Pulmonary artery endothelial cell (primary cell): ENCODE results near the gene ZDHHC24. TPM values are rescaled to one million over a fixed set of nuclear protein-coding genes. Genes with fewer than 3 reads are reported as not detected.
"Not testable (repeated sequence)": the region's sequence is repeated elsewhere in the genome, so short reads cannot be mapped to it uniquely, and the experiment has no call there.

Experiments used
- DNase-seq: peaks from one replicate; pipeline ENCODE4 v3.0.0-alpha.2; 2011; ENCODE audit warnings: low read depth, low spot score
- total RNA-seq: library from RNA; depleted of rRNA; stranded (reverse); fragments of >200 nt; gene quantifications from 2 replicates; pipeline ENCODE4 v1.2.3, GENCODE V29; 2014

ZDHHC24 gene
- 17.4 and 20.2 TPM in 2 replicates for total RNA-seq

- peak; percentile 93 for DNase-seq
Measured at GRCh38 chr11:66545701-66546367, at the start of gene ZDHHC24. ZDHHC24 (minus strand) TSS chr11:66546048; CDS start chr11:66546003, 45 bp downstream.

- DNase-seq, result no peak
Measured at GRCh38 chr11:66595245-66595904, 49.5 kb upstream of the ZDHHC24 start.

- no peak for DNase-seq
Measured at GRCh38 chr11:66593650-66594049, 47.8 kb upstream of the ZDHHC24 start.

GRCh38 chr11:66593303-66593635 lies 47.4 kb upstream of the ZDHHC24 start:
- no peak for DNase-seq

- DNase-seq, result peak; percentile 78
Measured at GRCh38 chr11:66592457-66593302, 46.8 kb upstream of the ZDHHC24 start, which contains the start of the genes CCDC87 and CCS. CCDC87 (minus strand) TSS chr11:66593063; CDS start chr11:66593015, 48 bp downstream. CCS (plus strand) TSS chr11:66593185; CDS start chr11:66593262, 77 bp downstream.

GRCh38 chr11:66591175-66591574 lies 45.3 kb upstream of the ZDHHC24 start:
- DNase-seq, result no peak

GRCh38 chr11:66589996-66590675 lies 44.3 kb upstream of the ZDHHC24 start:
- no peak for DNase-seq

- DNase-seq, result not testable (repeated sequence)
Measured at GRCh38 chr11:66589315-66589714, 43.5 kb upstream of the ZDHHC24 start.

- DNase-seq, result no peak
Measured at GRCh38 chr11:66586136-66586535, 40.3 kb upstream of the ZDHHC24 start.

- DNase-seq, result not testable (repeated sequence)
Measured at GRCh38 chr11:66585447-66585846, 39.6 kb upstream of the ZDHHC24 start.

GRCh38 chr11:66582565-66583147 lies 36.8 kb upstream of the ZDHHC24 start:
- not testable (repeated sequence) for DNase-seq

- no peak for DNase-seq
Measured at GRCh38 chr11:66581261-66581660, 35.4 kb upstream of the ZDHHC24 start.

- DNase-seq, result no peak
Measured at GRCh38 chr11:66580803-66581202, 35.0 kb upstream of the ZDHHC24 start.

- no peak for DNase-seq
Measured at GRCh38 chr11:66579017-66579606, 33.3 kb upstream of the ZDHHC24 start.

- no peak for DNase-seq
Measured at GRCh38 chr11:66570850-66571180, 25.0 kb upstream of the ZDHHC24 start.

GRCh38 chr11:66570079-66570849 lies 24.4 kb upstream of the ZDHHC24 start:
- no peak for DNase-seq

- no peak for DNase-seq
Measured at GRCh38 chr11:66569076-66569475, 23.2 kb upstream of the ZDHHC24 start.

- peak; percentile 26 for DNase-seq
Measured at GRCh38 chr11:66568124-66568916, 22.5 kb upstream of the ZDHHC24 start, which contains the start of gene CTSF. CTSF (minus strand) TSS chr11:66568606; CDS start chr11:66568486, 120 bp downstream.

GRCh38 chr11:66567787-66568123 lies 21.9 kb upstream of the ZDHHC24 start:
- no peak for DNase-seq
